Cardiac fibroblast (primary cell): ENCODE results near the gene SEC14L2.
A peak's percentile ranks its signal among the peaks of the same experiment; 100 is the strongest.
"Not testable (repeated sequence)": the region's sequence is repeated elsewhere in the genome, so short reads cannot be mapped to it uniquely, and the experiment has no call there.

ENCODE experiments used
- DNase-seq, 2 donors: peaks; one replicate each; pipeline versions ENCODE4 v3.0.0 to v3.0.0-alpha.2; 2010; ENCODE audit warnings: low read depth in 2 of 2
- H3K4me3 ChIP-seq, 2 donors: replicated peaks in 1 of 2; 1 replicate in 1 of 2; 2 replicates in 1 of 2; pipeline ENCODE4 v1.5.1; 2011; ENCODE audit warnings: low read depth in 2 of 2, low read length in 2 of 2, mild to moderate bottlenecking in 2 of 2, moderate library complexity in 1 of 2
- CTCF ChIP-seq: IDR thresholded peaks from one replicate; pipeline ENCODE4 v1.5.1; 2011; ENCODE audit warnings: low read depth, mild to moderate bottlenecking, low read length, inconsistent platforms

The SEC14L2 gene

GRCh38 chr22:30439226-30439625 is 42.4 kb downstream of the SEC14L2 start:
- DNase-seq = no peak
- no peak for TF ChIP-seq CTCF
- H3K4me3 ChIP-seq = no peak overlapping the region

GRCh38 chr22:30439836-30440235 is 43.0 kb downstream of the SEC14L2 start:
- no peak overlapping the region for H3K4me3 ChIP-seq
- TF ChIP-seq CTCF = no peak
- DNase-seq = no peak

GRCh38 chr22:30441088-30441487 is 44.3 kb downstream of the SEC14L2 start:
- no peak for DNase-seq
- H3K4me3 ChIP-seq = no peak overlapping the region
- no peak for TF ChIP-seq CTCF

- H3K4me3 ChIP-seq = no peak overlapping the region
- TF ChIP-seq CTCF = peak; percentile 84
- DNase-seq = peak; percentile 70 to 73
Observed at GRCh38 chr22:30444632-30445437, 48.0 kb downstream of the SEC14L2 start.

GRCh38 chr22:30445438-30446145 is 48.8 kb downstream of the SEC14L2 start:
- DNase-seq = peak in 1 of 2 donors; percentile 58
- no peak for TF ChIP-seq CTCF
- H3K4me3 ChIP-seq = no peak overlapping the region

GRCh38 chr22:30447656-30448055 is 50.8 kb downstream of the SEC14L2 start:
- H3K4me3 ChIP-seq = no peak overlapping the region
- DNase-seq = no peak
- TF ChIP-seq CTCF = no peak

GRCh38 chr22:30451488-30451887 is 54.7 kb downstream of the SEC14L2 start:
- not testable (repeated sequence) for H3K4me3 ChIP-seq
- peak in 1 of 2 donors; percentile 42 for DNase-seq
